ENCODE measurements around the gene ZNF181. TPM values are rescaled to one million over a fixed set of nuclear protein-coding genes. Genes with fewer than 3 reads are reported as not detected.

ZNF181 gene
- total RNA-seq, 1 donor from 2014 or later, result 16.7 TPM

DNA sequence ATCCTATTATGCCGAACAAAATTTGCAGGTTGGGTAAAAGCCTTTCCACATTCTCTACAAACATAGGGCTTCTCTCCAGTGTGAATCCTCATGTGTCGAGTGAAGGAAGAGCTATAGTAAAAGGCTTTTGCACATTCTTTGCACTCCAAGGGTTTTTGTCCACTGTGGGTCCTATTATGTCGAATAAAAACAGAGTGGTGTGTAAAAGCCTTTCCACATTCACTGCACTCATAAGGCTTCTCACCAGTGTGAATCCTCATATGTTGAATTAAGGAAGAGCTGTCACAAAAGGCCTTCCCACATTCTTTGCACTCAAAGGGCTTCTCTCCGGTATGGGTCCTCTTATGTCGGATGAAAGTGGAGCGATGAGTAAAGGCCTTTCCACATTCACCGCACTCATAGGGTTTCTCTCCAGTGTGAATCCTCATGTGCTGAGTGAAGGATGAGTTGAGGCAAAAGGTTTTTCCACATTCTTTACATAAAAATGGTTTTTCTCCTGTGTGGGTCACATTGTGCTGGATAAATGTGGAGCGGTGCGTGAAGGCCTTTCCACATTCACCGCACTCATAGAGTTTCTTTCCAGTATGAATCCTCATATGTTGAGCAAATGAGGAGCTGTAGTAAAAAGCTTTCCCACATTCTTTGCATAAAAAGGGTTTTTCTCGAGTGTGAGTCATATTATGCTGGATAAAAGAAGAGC, 25.3 kb downstream of the ZNF181 start:
- no peak for DNase-seq

DNA sequence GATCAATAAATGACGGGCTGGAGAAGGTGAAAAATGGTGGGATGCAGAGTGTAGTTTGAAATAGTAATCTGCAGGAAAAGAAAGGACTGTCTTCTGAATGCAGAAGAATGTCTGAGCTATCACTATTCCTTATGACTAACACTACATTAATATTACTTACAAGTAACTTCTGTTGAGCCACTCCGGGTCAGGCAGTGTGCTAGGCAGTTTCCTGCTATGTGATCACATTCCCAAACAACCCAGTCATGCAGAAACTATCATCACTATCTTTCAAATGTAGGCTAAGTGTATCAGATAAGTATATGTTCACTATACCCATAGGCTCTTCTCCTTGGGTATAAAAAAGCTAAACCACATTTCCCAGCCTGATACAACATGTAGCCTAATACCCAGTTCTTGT, 32.3 kb downstream of the ZNF181 start:
- DNase-seq, result no peak

DNA sequence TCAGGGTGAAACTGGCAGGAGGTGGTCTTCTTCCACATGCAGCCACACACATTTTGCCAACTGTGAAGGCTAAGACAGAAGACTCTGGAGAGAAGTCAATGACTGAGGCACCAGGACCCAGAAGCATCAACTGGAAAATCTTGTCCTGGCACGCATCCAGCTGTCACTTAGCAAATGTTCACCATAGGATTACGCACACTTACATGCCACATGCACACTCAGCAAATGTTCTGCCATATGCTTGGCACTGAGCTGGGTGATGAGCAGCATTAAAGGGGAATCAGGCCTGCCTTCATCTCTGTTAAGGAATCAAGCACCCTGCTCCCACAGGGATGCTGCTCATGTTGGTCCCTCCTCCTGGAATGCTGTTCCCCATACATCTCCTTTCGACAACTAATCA, 33.9 kb downstream of the ZNF181 start:
- DNase-seq, result no peak

DNA sequence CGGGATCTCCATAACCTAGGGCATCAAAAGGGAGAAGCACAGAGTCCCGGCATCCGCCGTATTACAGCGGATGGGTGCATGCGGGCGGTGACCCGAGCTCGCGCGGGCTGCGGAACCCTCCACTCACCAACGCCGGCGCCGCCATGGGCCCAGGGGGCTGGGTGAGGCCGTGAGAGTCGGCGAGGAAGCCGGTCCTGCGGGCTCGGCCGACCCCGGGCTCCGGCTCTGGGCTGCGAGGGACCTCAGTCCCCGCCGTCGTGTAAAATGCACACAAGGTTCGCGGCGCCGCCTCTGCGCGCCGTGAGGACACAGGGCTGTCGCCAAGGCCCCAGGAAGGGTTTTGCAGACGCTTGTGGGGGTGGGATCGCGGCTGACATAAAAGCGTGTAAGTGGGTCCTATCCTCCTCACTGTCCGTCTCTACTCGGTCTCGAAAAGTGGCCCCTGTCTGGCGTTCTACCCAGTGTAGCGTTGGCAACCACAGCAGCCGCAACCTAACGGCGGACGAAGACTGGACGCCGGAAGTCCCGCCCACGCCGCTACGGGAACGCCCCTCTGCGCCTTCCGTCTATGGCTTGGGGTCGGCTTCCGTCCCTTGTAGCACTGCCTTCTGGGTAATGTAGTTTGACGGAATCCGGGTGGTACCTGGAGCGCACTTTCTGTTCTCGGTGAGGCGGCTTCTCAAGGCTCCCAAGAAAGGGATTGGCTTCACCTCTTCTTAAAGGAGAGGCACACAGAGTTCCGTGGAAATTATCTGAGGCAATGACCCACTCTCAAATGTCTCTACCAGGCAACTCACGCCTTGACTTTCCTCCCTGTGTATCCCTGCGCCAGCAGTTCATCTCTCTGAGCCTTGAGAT, 38.9 kb downstream of the ZNF181 start, which contains the start of gene ZNF599:
ZNF599 (minus strand) TSS at position 519 of the 858 bp plus-strand sequence; CDS start at position 145, 374 bp downstream.
- peak; percentile 92 for DNase-seq

DNA sequence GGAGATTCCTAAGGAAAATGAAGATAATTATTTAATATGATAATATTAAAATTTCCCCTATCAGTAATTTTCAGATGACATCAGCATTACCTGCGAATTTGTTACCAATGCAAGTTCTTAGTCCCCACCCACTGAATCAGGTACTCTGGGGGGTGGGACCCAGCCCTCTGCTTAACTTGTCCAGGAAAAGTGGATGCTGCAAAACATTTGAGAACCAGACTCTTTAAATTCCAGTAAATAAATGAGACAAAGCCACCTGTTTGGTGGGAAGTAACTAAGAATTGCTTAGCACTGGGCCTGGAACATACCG, 39.5 kb downstream of the ZNF181 start:
- no peak for DNase-seq

DNA sequence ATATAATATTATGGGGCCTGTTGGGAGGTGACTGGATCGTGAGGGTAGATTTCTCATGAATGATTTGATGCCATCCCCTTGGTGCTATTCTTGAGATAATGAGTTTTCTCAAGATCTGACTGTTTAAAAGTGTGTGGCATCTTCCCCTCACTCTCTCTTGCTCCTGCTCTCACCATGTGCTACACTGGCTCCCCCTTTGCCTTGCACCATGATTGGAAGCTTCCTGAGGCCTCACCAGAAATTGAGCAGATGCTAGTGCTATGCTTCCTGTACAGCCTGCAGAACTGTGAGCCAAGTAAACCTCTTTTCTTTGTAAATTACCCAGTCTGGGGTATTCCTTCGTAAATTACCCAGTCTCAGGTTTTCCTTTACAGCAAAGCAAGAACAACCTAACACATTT, 40.8 kb downstream of the ZNF181 start:
- DNase-seq, result no peak

DNA sequence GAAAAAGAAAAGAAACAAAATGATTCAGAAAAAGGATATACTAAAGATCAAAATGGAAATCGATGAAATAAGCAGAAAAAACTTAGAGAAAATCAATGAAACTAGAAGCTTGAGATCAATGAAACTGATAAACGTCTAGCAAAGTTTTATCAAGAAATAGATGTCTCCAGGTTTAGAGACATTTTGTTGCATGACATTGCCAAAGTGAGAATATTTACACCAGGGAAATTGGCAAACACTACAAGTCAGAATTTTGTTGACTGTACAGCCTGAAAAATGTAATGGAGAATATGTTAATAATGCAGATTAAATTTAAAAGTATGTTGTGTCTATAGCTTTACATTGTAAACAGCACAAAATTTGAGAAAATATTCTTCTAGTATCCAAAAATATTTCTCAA, 44.3 kb downstream of the ZNF181 start:
- DNase-seq, result no peak

DNA sequence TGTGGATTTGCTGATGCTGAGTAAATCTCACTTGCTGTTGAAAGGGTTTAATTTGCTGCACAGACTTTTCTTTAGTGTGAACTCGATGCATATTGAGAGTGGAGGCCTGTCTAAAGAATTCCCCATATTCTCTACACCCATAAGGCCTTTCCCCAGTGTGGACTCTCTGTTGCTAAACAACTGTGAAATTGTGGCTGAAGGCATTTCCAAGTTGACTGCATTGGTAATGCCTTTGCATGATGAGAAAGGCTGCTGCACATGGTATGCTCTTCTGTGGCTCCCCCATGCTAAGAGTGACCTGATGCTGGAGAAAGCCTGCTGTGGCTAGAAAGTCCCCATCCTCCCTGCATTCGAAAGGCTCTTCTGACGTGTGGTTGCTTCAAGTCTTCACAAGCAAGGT, 45.6 kb downstream of the ZNF181 start:
- DNase-seq, result no peak

DNA sequence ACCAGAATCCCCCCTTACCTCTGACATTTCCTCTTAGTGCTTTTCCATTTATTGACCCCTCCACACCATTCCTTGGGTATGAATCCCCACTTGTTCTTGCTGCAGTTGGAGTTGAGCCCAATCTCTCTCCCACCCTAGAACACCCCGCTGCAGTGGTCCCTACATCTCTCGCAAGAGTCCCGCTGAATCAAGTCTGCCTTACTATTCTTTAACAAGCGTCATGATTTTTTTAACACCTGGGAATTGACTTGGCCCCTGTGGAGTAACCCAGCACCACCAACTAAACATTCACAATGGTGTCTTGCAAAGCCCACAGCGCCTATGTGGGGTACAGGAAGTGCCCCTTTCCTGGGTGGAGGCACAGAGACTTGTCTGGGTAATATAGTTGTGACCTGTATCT, 52.2 kb downstream of the ZNF181 start:
- DNase-seq, result no peak

DNA sequence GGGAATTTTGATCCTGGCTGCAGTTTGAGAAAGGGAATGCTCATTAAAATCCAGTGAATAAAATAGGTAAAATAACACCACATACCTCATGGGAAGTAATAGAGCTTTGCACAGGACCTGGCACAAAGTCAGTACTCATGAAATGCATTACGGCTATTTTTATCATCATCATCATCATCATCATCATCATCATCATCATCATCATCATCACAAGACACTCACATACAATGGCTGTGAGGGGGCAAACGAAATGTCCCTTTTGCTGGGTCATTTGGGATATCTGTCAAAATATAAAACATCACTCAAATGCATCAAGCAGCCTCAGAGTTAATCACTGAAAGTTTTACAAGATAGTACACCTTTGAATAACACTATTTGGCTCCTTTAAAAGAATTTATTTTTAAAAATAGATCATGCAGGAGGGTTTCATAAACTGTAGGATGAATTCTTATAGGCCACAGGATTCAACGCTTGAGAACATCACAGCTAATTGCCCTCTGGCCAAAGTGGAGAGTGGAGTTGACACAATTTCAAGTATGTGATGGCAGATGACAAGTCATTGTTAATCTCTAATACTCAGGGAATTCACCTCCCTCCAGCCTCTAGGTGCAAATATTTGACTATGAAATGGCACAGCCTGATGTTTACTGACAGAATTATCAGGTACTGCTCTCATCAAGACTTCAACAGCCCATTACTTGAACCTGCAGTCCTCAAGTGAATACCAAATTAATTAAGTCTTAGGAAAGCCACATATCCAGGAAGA, 53.2 kb downstream of the ZNF181 start:
- DNase-seq, result no peak

DNA sequence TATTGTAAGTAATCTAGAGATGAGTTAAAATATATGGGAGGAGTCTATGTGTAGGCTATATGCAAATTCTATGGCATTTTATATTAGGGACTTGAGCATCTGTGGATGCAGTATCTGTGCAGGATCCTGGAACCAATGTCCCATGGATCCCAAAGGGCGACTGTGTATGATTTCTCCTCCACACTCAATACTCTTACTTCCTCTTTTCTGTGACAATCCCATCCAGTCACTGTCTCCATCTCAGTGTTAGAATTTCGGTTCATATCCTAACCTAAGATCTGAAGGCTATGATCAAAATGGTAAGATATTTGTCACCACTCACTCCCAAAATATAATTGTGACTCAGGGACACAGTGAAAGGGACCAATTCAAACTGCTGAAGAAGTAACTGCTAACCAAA, 54.0 kb downstream of the ZNF181 start:
- no peak for DNase-seq

DNA sequence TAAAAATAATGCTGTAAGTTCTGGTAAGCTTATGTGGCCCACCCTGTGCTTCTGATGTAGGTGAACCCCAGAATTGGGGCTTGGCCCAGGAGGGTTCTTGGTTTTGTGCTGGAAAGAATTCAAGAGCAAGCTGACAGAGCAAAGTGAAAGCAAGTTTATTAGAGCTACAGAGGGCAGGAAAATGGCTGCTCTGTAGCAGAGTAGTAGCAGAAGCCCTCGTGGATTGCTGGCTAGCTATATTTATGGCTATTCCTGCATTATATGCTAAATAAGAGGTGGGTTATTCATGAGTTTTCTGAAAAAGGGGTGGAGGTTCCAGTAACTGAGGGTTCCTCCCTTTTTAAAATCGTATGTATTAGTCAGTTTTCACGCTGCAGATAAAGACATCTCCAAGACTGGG, 59.5 kb downstream of the ZNF181 start:
- DNase-seq, result no peak

DNA sequence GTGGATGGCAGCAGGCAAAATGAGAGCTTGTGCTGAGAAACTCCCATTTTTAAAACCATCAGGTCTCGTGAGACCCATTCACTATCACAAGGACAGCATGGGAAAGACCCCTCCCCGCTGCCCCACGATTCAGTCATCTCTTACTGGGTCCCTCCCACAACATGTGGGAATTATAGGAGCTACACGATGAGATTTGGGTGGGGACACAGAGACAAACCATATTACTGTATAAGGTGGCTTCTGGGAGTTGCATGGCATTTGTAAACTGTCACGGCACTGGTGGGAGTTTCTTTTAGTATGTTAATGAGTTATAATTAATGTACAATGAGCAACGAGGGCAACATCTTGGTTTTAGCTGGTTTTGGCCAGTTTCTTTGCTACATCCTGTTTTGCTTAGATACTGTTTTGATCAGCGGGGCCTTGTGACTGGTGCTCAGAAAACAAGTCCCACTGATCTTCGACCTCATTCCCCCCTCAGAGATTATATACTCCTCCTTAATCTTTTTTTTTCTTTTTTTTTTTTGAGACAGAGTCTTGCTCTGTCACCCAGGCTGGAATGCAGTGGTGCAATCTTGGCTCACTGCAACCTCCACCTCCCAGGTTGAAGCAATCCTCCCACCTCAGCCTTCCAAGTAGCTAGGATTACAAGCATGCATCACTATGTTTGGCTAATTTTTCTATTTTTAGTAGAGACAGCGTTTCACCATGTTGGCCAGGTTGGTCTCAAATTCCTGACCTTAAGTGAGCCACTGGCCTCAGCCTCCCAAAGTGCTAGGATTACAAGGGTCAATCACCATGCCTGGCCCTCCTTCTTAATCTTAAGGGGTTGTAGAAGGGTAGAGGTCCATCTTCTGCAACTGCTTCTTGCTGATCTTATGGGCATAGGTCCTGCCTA, 60.3 kb downstream of the ZNF181 start:
- no peak for DNase-seq

Other genes starting within 250 kb of the ZNF181 start
- not detected in 2 replicates for gene SCGB2B2, start 57.1 kb upstream of the ZNF181 start, total RNA-seq
- gene ZNF302, start 56.6 kb upstream of the ZNF181 start, total RNA-seq, result 15.8 and 19.4 TPM in 2 replicates
- gene ZNF599, start 39.0 kb downstream of the ZNF181 start, total RNA-seq, result 6.3 and 8.7 TPM in 2 replicates
- gene ZNF30, start 192.7 kb downstream of the ZNF181 start, total RNA-seq, result 5.2 and 7.3 TPM in 2 replicates
- 55.2 and 57.2 TPM in 2 replicates for gene ZNF792, start 230.0 kb downstream of the ZNF181 start, total RNA-seq

Measured in dermis blood vessel endothelial cell (primary cell).